ENCODE measurements around the gene APOF.

GRCh38 chr12:56358836-56359532 is 3.7 kb downstream of the APOF start:
- no peak for TF ChIP-seq CTCF (IDR thresholded peaks at IDR 0.05)
- no peak for TF ChIP-seq POLR2A (IDR thresholded peaks at IDR 0.05)
- no peak for TF ChIP-seq EP300 (IDR thresholded peaks at IDR 0.05)

Measured in gastroesophageal sphincter (tissue), 3 donors.